Neural progenitor cell (in vitro differentiated cells): Measurements from ENCODE around the gene SH3TC1.

ENCODE experiments used
- EZH2 ChIP-seq: fragments of 200-600 bp; sonication (generic); IDR thresholded peaks from 2 replicates; pipeline ENCODE4 v1.6.1; 2017; ENCODE audit warnings: antibody characterized with exemption, mild to moderate bottlenecking, moderate library complexity
- TF ChIP-seq, protein P1 (sequence below): fragments of 200-600 bp; sonication (generic); IDR thresholded peaks from 2 replicates; pipeline ENCODE4 v1.5.1; 2017; ENCODE audit warnings: antibody characterized with exemption, mild to moderate bottlenecking

DNA sequence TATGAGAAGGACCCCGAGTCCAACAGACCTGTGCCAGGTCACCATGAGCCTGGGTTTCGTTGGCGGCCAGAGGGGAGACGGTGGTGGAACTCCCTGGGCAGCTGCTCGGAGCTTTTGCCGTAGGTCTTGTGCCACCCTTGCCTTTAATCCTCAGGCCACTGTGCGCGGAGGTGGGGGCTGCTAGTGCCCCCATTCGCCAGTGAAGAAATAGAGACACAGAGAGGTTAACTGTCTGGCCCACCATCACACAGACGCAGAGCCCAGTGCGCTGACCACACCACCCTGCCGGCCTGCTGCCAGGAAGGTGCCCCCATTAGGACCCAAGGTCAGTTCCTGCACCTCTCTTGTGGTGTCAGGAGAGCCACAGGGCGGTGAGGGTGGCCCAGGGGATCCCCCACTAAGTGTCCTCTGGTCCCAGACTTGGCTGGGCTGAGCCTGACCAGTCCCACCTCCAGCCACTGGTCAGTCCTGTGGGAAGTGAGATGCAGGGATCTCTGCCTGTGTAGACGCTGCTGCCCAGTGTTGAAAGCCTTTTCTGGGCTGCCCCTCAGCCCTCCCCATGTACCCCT lies 42.2 kb downstream of the SH3TC1 start:
- TF ChIP-seq, protein P1, sequence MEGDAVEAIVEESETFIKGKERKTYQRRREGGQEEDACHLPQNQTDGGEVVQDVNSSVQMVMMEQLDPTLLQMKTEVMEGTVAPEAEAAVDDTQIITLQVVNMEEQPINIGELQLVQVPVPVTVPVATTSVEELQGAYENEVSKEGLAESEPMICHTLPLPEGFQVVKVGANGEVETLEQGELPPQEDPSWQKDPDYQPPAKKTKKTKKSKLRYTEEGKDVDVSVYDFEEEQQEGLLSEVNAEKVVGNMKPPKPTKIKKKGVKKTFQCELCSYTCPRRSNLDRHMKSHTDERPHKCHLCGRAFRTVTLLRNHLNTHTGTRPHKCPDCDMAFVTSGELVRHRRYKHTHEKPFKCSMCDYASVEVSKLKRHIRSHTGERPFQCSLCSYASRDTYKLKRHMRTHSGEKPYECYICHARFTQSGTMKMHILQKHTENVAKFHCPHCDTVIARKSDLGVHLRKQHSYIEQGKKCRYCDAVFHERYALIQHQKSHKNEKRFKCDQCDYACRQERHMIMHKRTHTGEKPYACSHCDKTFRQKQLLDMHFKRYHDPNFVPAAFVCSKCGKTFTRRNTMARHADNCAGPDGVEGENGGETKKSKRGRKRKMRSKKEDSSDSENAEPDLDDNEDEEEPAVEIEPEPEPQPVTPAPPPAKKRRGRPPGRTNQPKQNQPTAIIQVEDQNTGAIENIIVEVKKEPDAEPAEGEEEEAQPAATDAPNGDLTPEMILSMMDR = no peak
- no peak for TF ChIP-seq EZH2
